Stimulated activated CD8-positive, alpha-beta memory T cell treated with anti-CD3 and anti-CD28 coated beads, Interleukin-2, amount 100 ng/mL, for 48 hours (primary cell): ENCODE data around the gene NUP160.
A peak's percentile ranks its signal among the peaks of the same experiment; 100 is the strongest.
"Not testable (repeated sequence)": the region's sequence is repeated elsewhere in the genome, so short reads cannot be mapped to it uniquely, and the experiment has no call there.

ENCODE experiments used
- DNase-seq, 2 donors: peaks; one replicate each; pipeline ENCODE4 v3.0.0-alpha.2; 2020; ENCODE audit warnings: low read depth in 2 of 2

NUP160 gene

DNA sequence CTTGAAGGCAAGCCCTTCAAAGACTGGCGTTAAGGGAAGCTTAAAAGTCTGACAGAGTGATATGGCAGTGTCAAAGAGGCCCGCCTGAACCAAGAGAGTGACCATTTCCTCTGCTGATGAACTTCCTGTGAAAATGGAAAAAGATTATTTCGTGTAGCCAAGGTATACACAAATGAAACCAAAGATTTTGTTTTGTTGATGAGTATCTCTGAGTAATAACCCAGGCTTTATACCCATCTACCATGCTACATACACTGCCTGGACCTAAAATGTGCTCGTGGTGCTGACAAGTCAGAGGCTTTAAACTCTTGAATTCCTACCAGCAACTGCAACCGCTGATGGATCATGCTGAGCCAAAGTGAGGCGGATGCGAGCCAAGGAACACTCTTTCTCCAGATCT is 60.0 kb downstream of the NUP160 start:
- DNase-seq: no peak

GRCh38 chr11:47786373-47786772 is 61.8 kb downstream of the NUP160 start:
- no peak for DNase-seq

- no peak for DNase-seq
Measured at GRCh38 chr11:47784785-47785381, 63.3 kb downstream of the NUP160 start.

DNA sequence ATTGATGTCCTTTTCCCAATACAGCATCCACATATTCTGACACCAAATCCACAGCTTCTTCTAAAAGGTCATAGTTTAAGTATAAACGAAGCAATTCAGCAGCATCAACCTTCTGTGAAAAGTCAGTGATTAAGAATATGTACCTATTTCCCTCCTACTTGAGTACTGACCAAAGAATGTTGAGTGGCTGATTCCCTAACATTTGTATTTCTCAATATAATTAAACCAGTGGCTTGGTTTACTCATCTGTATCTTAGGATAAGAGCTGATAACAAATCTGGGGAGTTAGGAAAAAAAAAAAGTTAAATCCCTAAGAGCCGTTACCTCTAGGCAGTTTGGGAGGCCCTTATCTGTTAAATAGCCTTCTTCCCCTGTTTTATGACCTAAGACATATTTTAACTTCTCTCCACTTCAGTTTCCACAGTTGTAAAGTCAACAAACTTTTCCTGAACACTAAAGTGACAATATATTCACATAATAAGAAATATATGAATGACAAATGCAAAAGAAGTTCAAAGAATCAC is 65.0 kb downstream of the NUP160 start:
- DNase-seq: no peak

GRCh38 chr11:47778878-47779483 is 69.2 kb downstream of the NUP160 start:
- no peak for DNase-seq

- DNase-seq: no peak
Measured at GRCh38 chr11:47775240-47775869, 72.8 kb downstream of the NUP160 start.

- no peak for DNase-seq
Measured at GRCh38 chr11:47773882-47774281, 74.3 kb downstream of the NUP160 start.

GRCh38 chr11:47769556-47769955 is 78.6 kb downstream of the NUP160 start:
- DNase-seq: not testable (repeated sequence)

GRCh38 chr11:47768101-47768612 is 80.0 kb downstream of the NUP160 start:
- DNase-seq: no peak

- DNase-seq: peak; percentile 66 to 68
Measured at GRCh38 chr11:47766509-47767227, 81.5 kb downstream of the NUP160 start.

DNA sequence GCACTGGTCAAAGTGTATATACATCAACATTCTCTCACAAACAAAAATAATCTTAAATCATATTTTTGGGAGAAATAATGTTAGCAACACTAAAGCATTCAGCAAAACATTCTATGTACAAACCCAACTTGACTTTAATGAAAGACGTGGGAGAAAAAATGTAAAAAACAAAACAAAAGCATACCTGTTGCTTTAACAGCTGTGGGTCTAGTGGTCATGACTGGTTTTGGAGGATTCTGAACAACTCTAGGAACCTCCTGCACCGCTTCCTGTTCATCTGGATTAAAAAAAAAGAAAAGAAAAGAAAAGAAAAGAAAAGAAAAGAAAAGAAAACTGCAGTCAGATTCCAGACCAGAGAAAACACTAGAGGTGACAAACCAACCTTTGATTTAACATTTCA is 83.1 kb downstream of the NUP160 start:
- DNase-seq: no peak

DNA sequence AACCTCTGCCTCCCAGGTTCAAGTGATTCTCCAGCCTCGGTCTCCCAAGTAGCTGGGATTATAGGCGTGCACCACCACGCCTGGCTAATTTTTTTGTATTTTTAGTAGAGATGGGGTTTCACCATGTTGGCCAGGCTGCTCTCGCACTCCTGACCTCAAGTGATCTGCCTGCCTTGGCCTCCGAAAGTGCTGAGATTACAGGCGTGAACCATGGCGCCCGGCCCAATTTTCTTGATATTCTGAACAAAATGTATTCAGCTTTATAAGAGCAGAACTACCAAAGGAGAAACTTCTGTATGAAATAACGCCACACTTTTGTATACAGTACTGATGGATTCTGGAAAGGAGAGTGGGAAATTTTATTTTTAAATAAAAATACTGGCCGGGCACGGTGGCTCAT is 88.9 kb downstream of the NUP160 start:
- not testable (repeated sequence) for DNase-seq

DNA sequence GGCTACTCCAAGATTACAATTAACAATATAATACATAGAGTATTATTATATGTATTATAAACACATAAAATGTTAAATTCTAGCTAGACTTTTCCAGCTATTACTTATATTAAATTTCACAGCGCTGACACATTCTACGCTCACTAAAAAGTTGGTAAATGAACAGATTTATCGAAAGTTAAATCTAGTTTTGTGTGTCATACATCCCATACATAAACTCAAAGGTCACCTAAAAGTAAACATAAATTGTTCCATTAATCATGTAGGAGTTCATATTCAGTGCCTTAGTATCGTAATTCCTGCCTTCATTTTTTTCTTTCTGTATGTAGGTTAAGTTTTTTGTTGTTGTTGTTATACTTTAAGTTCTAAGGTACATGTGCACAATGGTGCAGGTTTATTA is 91.9 kb downstream of the NUP160 start:
- no peak for DNase-seq

- DNase-seq: no peak
Measured at GRCh38 chr11:47750725-47751124, 97.4 kb downstream of the NUP160 start.

- not testable (repeated sequence) for DNase-seq
Measured at GRCh38 chr11:47742494-47742893, 105.7 kb downstream of the NUP160 start.

DNA sequence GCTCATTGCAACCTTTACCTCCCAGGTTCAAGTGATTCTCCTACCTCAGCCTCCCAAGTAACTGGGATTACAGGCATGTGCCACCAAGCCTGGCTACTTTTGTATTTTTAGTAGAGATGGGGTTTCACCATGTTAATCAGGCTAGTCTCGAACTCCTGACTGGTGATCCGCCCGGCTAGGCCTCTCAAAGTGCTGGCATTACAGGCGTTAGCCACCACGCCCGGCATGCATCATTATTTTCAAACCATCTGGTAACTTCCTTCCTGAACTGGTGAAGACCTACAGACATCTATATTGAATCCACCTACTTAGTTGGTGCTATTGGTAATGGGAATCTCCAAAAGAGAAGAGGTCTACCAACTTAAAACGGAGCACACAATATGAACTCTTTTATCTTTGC is 110.3 kb downstream of the NUP160 start:
- DNase-seq: not testable (repeated sequence)

DNA sequence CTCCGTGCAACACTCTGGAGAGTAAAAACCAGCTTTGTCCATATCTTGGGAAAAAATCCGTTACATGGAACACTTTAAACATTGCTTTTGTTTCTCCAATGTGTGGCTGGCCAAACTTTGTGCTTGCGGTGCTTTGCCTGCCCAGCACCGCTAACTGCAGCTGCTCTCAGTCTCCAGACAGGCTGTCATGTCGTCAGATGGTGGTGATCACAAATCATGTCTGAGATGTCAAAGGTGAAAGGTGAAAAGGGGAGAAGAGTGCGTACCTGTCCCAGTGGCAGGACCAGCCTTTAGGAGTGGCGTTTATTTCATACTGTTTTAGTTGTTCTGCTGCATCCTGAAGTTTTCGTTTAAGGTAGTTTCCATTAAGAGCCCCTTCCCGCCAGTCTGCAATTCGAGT is 115.9 kb downstream of the NUP160 start:
- DNase-seq: no peak

DNA sequence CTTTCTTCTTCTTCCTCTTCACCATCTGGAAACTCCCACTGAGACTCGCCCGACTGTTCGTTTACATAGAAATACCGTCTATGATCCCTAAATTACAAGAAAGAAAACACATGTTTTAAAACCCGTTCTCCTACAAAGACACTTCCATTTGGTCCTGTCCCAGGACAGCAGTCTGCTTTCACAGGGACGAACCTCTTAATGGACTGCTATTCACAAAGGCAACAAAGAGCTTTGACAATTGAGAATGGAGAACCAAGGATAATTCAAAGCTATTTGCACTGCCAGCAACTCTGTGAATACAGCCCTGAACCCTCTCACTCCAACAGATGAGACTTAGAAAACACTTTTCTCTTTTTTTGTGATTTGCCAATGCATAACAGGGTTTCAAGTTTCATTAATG is 116.7 kb downstream of the NUP160 start:
- DNase-seq: no peak
